ENCODE data around the gene GNA15.

GNA15 gene

GRCh38 chr19:3175781-3176714 lies 40.2 kb downstream of the GNA15 start:
- no peak for DNase-seq (ENCODE audit: low read depth, low spot score)

GRCh38 chr19:3176715-3177501 lies 41.1 kb downstream of the GNA15 start:
- DNase-seq (ENCODE audit: low read depth, low spot score): no peak

- peak; percentile 45 for DNase-seq (ENCODE audit: low read depth, low spot score)
Observed at GRCh38 chr19:3178377-3178972, 42.6 kb downstream of the GNA15 start, which contains the start of gene S1PR4. TSS of gene S1PR4 (plus strand) at chr19:3178769. CDS start at chr19:3178793, 24 bp downstream.

- DNase-seq (ENCODE audit: low read depth, low spot score): no peak
Observed at GRCh38 chr19:3178973-3179738, 43.3 kb downstream of the GNA15 start.

GRCh38 chr19:3179739-3180293 lies 44.0 kb downstream of the GNA15 start:
- no peak for DNase-seq (ENCODE audit: low read depth, low spot score)

- no peak for DNase-seq (ENCODE audit: low read depth, low spot score)
Observed at GRCh38 chr19:3183721-3184641, 48.1 kb downstream of the GNA15 start.

GRCh38 chr19:3184847-3185460 lies 49.1 kb downstream of the GNA15 start:
- DNase-seq (ENCODE audit: low read depth, low spot score): peak; percentile 59

GRCh38 chr19:3185461-3186159 lies 49.8 kb downstream of the GNA15 start, which contains the start of gene NCLN:
TSS of gene NCLN (plus strand) at chr19:3185930. CDS start at chr19:3186031, 101 bp downstream.
- peak; percentile 91 for DNase-seq (ENCODE audit: low read depth, low spot score)

- no peak for DNase-seq (ENCODE audit: low read depth, low spot score)
Observed at GRCh38 chr19:3186160-3186688, 50.4 kb downstream of the GNA15 start.

GRCh38 chr19:3186891-3187661 lies 51.2 kb downstream of the GNA15 start:
- DNase-seq (ENCODE audit: low read depth, low spot score): no peak

- no peak for DNase-seq (ENCODE audit: low read depth, low spot score)
Observed at GRCh38 chr19:3187662-3188511, 52.1 kb downstream of the GNA15 start.

GRCh38 chr19:3188627-3189596 lies 53.1 kb downstream of the GNA15 start:
- DNase-seq (ENCODE audit: low read depth, low spot score): no peak

GRCh38 chr19:3189702-3190469 lies 54.1 kb downstream of the GNA15 start:
- DNase-seq (ENCODE audit: low read depth, low spot score): no peak

GRCh38 chr19:3190470-3190770 lies 54.6 kb downstream of the GNA15 start:
- DNase-seq (ENCODE audit: low read depth, low spot score): no peak

Data from activated CD4-positive, CD25-positive, alpha-beta regulatory T cell treated with anti-CD3 and anti-CD28 coated beads, Interleukin-2, amount 50 U/mL, for 16 hours (primary cell).